ENCODE data around the gene JARID2. TPM values are rescaled to one million over a fixed set of nuclear protein-coding genes. Genes with fewer than 3 reads are reported as not detected.

JARID2 gene
- total and polyA plus RNA-seq, 2 of the 8 experiments (the other 6 are each of a cell fraction or from before 2014, with no cell fraction given) = 60.1 to 239 TPM

- Histone ChIP-seq H3K36me3 (ENCODE audit: control insufficient read depth in 2 of 4, insufficient read depth in 4 of 4, low read length in 3 of 4) (peaks cover 0 to 3% (median 0%) of the 10 kb centered on the region in 4 experiments; a peak in 2 of 8 replicates), H4K20me1 (replicated peaks in 1 of 2; ENCODE audit: control insufficient read depth in 1 of 2, insufficient read depth in 2 of 2, low read length in 2 of 2) (peaks cover 56 to 61% of the 10 kb centered on the region in 2 experiments), H3K27me3 (replicated peaks in 1 of 4; ENCODE audit: control insufficient read depth in 3 of 4, extremely low read depth in 1 of 4, insufficient read depth in 3 of 4, low read length in 3 of 4) (no peaks in the 10 kb centered on the region), H3K14ac (ENCODE audit: insufficient read length) (no peak overlapping the region), H3K23me2 (ENCODE audit: low read depth, low read length) (no peaks in the 10 kb centered on the region), H3K27ac (ENCODE audit: low read depth, low read length) (no peak overlapping the region), H3K79me2 (ENCODE audit: control insufficient read depth in 1 of 2, insufficient read depth in 2 of 2, low read length in 2 of 2) (peaks cover 66 to 100% of the 10 kb centered on the region in 2 experiments), H2BK120ac (replicated peaks; ENCODE audit: low read depth, low read length) (no peak overlapping the region), H4K8ac (ENCODE audit: extremely low read depth, insufficient read depth, low read length) (no peak overlapping the region), H3K9ac (replicated peaks in 1 of 4; ENCODE audit: extremely low read depth in 1 of 4, low read depth in 3 of 4, low read length in 3 of 4) (no peak overlapping the region), H3K9me3 (ENCODE audit: insufficient read depth in 2 of 2, low read depth in 1 of 2, low read length in 1 of 2) (no peaks in the 10 kb centered on the region), H2BK5ac (ENCODE audit: low read depth, low read length) (no peak overlapping the region), H4K5ac (ENCODE audit: insufficient read length, low read depth, low read length) (no peak overlapping the region), H3K4me3 (ENCODE audit: extremely low read depth in 1 of 4, insufficient read depth in 2 of 4, low read depth in 3 of 4, low read length in 4 of 4) (no peak overlapping the region), H2AFZ (ENCODE audit: low read length) (no peak overlapping the region), H4K91ac (replicated peaks; ENCODE audit: insufficient read length, low read length) (no peak overlapping the region), H3K23ac (ENCODE audit: insufficient read length) (no peak overlapping the region), H3K56ac (replicated peaks; ENCODE audit: insufficient read length, low read depth, low read length) (no peak overlapping the region), H3K4ac (replicated peaks; ENCODE audit: insufficient read length, low read depth, low read length) (no peak overlapping the region), H2BK12ac (ENCODE audit: low read depth, low read length) (no peak overlapping the region), H3K4me2 (ENCODE audit: insufficient read depth in 1 of 2, low read depth in 2 of 2, low read length in 2 of 2) (no peak overlapping the region), H2AK5ac (ENCODE audit: low read depth, low read length) (no peak overlapping the region), H3K79me1 (ENCODE audit: low read depth, low read length) (peaks cover 6% of the 10 kb centered on the region; the same call in 1 of the 2 replicates), H3K18ac (ENCODE audit: extremely low read depth, low read length) (no peak overlapping the region), H3K4me1 (replicated peaks in 1 of 4; ENCODE audit: control insufficient read depth in 3 of 4, insufficient read depth in 4 of 4, low read length in 3 of 4) (peaks cover 3 to 43% (median 21%) of the 10 kb centered on the region in 4 experiments), H2BK20ac (ENCODE audit: low read length) (no peak overlapping the region), H2BK15ac (ENCODE audit: low read length) (no peak overlapping the region)
- no peak for FAIRE-seq
- 89% methylated on average over 7 of the region's 7 CpGs; no CpG with 5 or more reads in 1 of the 2 experiments for WGBS, 2 experiments (ENCODE audit: extremely low coverage in 1 of 2, insufficient coverage in 1 of 2, insufficient read length in 1 of 2, insufficient replicate concordance in 2 of 2, low coverage in 1 of 2, low lambda C conversion rate in 2 of 2, missing lambda C conversion rate in 1 of 2)
- ChIA-PET POLR2A (ENCODE audit: partially characterized antibody) (interaction anchor here (0.6 to 1.4 kb wide), 2 partner anchors 17 to 42 kb away, joined by 3 to 5 read pairs; no protein-coding TSS in a partner anchor), CTCF (ENCODE audit: partially characterized antibody) (interaction anchor here (1.1 kb wide), 1 partner anchor 88 kb away, joined by 3 read pairs; no protein-coding TSS in a partner anchor)
- DNase-seq (ENCODE audit: low read depth in 1 of 2, low spot score in 2 of 2) = no peak
- TF ChIP-seq RBBP5 (IDR thresholded peaks at IDR 0.05; ENCODE audit: borderline replicate concordance, low read depth, low read length) = no peak
- no peak for TF ChIP-seq SIX5 (IDR thresholded peaks at IDR 0.05; ENCODE audit: low read depth, low read length)
- TF ChIP-seq ZNF274 (IDR thresholded peaks at IDR 0.05; ENCODE audit: borderline replicate concordance, extremely low read depth, low read length) = no peak
- no peak for TF ChIP-seq RFX5 (IDR thresholded peaks at IDR 0.05; ENCODE audit: borderline replicate concordance, low read depth, low read length)
- TF ChIP-seq JUND (IDR thresholded peaks at IDR 0.05; ENCODE audit: low read length) = no peak
- TF ChIP-seq ATF2 (IDR thresholded peaks at IDR 0.05; ENCODE audit: low read length) = no peak
- no peak for TF ChIP-seq CTBP2 (IDR thresholded peaks at IDR 0.05; ENCODE audit: borderline replicate concordance, insufficient read depth, insufficient read length, low read length)
- no peak for TF ChIP-seq KDM1A (IDR thresholded peaks at IDR 0.05; ENCODE audit: borderline replicate concordance, low read length)
- no peak for TF ChIP-seq CEBPB (IDR thresholded peaks at IDR 0.05; ENCODE audit: low read depth, low read length)
- TF ChIP-seq RXRA (IDR thresholded peaks at IDR 0.05; ENCODE audit: insufficient read depth, low read depth, low read length) = no peak
- TF ChIP-seq E2F6 (IDR thresholded peaks at IDR 0.05) = no peak
Observed at GRCh38 chr6:15393605-15394004, 147.7 kb downstream of the JARID2 start.
